ENCODE results near the gene CEMIP.

The CEMIP gene

GRCh38 chr15:80989081-80989517 lies 209.9 kb downstream of the CEMIP start:
- no peak for DNase-seq

DNA sequence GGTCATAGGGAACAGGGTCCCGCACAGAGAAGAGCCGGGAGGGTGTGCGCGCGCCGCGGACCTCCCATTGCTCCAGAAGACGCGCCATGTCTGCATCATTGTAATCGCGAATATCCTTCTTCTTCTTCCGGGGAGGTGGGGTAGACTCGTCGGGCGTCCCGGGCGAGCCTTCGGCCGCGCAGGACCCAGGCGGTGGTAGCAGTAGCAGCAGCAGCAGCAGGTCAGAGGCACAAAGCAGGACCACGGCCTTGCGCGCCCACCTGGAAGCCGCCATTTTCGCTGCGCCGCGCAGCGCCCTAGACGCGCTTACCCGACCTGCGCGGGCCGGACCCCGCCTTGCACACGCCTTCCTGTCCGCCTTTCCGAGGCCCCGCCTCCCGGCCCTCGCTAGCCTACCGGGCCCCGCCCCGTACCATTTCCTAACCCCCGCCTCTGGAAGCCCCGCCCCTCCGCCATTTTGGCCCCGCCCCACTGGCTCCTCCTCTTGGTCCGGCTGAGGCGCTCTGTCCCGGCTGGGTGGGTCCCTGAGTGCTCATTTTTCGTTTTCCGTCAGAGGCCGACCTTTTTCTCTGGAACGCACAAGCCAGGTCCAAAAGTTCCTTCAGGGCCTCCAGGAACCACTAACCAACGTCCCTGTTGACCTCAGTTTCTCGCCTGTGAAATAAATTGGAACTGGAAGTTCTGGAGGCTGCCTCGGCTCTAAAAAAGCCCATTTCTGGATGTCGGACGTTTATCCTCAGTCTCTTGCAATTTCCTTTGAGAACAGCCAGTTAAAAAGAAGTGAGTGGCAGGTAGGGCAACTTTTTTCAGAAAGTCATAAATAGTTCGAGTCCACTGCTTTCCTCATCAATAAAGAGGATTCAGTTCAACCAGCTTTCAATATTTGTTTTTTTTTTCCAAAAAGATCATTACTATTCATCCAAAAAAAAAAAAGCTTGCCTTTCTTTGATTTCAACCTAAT lies 210.6 kb downstream of the CEMIP start, which contains the start of gene MESD:
Gene MESD (minus strand): TSS at position 302 of the 961 bp plus-strand sequence. CDS start 28 bp downstream, at position 274.
- peak; percentile 96 for DNase-seq

GRCh38 chr15:80990955-80991354 lies 211.8 kb downstream of the CEMIP start:
- DNase-seq, result no peak

- no peak for DNase-seq
Measured at GRCh38 chr15:80991421-80991820, 212.3 kb downstream of the CEMIP start.

GRCh38 chr15:80992006-80992405 lies 212.8 kb downstream of the CEMIP start:
- DNase-seq, result no peak

GRCh38 chr15:80992441-80992840 lies 213.3 kb downstream of the CEMIP start:
- DNase-seq, result no peak

DNA sequence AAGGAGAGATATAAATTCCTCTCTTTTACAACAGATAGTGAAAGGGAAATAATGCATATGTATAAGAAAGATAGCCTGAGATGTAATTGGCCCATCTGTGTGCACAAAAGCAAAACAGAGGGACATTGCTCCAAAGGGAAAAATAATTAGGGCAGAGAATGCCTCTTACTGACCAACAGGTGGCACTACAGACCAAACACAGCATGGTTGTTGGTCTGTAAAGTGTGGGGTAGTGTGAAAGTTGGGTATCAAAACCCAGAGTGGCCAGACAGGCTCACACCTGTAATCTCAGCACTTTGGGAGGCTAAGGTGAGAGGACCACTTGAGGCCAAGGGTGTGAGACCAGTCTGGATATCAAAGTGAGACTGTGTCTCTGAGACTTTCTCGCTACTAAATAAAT lies 217.1 kb downstream of the CEMIP start:
- no peak for DNase-seq

DNA sequence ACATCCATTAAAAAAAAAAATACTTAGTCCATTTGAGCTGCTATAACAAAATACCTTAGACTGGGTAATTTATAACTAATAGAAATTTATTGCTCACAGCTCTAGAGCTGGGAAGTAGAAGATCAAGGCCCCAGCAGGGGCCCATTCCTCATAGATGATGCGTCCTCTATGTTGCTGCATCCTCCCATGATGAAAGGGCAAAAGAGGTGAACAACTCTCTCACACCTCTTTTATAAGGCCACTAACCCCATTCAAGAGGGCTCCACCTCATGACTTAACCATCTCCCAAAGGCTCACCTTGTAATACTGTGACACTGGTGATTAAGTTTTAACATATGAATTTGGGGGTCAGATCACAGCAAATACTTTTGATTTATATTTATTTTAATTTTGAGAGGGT lies 218.5 kb downstream of the CEMIP start:
- DNase-seq, result no peak

DNA sequence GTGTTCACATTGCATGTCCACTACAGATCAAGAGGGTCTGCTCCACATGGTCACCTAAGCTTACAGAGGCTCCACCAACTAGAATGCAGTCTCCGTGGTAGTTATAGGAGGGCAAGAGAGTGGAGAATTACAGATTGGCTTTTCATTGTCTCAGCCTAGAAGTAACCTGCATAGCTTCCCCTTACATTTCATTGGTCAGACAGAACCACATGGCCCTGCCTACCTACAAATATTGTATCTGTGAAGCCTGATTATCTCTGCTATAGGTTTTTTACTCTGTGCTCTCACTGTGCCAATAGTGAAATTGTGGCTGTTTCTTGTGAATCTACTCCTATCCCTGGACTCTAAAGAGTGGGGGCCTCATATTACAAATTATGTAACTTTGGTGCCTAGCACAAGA lies 219.1 kb downstream of the CEMIP start:
- DNase-seq, result no peak

DNA sequence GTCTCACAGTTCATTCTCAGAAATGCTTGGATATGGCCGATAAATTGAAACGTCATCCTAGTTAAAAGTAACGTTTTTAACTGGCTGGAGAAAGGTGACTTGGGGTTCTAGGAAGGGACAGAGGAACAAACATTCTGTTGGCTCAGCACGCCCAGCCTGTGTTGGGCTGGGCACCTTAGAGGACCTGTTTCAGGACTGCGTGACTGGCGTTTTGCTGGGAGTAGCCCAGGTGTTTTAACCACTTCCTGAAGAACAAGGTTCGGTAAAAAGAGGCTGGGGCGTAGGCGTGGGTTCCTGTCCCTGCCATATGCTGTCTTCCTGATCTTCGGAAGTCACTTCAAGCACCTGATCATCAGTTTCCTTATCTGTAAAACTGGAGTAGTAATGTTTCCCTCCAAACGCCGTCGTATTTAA lies 220.5 kb downstream of the CEMIP start:
- peak; percentile 61 for DNase-seq

GRCh38 chr15:81000144-81000623 lies 221.0 kb downstream of the CEMIP start:
- no peak for DNase-seq

DNA sequence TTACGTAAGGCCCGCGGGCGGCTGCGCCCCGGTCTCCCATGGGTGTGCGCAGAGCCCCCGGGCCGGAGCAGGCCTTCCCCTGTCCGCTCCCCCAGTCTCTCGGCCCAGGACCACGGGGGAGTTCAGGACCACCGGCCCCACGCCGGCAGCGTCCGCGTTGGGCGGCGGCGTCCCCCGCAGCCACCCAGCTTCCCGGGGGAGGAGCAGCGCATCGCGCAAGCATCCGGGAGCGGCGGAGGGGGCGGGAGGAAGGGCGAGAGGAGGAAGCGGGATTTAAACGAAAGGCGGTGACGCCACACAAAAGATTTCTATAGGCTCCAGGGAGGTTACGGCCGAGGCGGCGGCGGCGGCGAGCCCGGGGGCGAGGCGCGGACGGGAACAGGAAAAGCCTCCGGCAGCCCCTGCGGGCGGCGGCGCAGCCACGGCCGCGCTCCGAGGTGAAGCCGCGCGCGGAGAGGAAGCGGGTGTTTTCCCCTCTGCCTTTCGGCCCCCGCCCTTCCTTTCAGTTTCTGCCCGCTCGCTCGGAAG lies 221.5 kb downstream of the CEMIP start, which contains the start of gene TLNRD1:
Gene TLNRD1 (plus strand): TSS at position 300 of the 528 bp plus-strand sequence. CDS start 1,349 bp downstream, outside the sequence.
- peak; percentile 87 for DNase-seq
